Upper lobe of right lung (tissue), 1 donor: ENCODE data around the gene KCNMA1. TPM values are rescaled to one million over a fixed set of nuclear protein-coding genes. Genes with fewer than 3 reads are reported as not detected.

Experiments
- ATAC-seq: fragments of 200-7000 bp; cut with Tn5 transposase; one replicate; pipeline ENCODE4 v1.9.1; 2020; ENCODE audit warnings: mild to moderate bottlenecking, moderate library complexity
- DNase-seq: peaks from one replicate; pipeline ENCODE4 v3.0.0-alpha.2; 2020
- H3K27ac ChIP-seq: fragments of 200-600 bp; one replicate; pipeline ENCODE4 v1.8.0; 2022
- H3K27me3 ChIP-seq: fragments of 200-600 bp; one replicate; pipeline ENCODE4 v1.8.0; 2022; ENCODE audit warnings: mild to moderate bottlenecking
- H3K36me3 ChIP-seq: fragments of 200-600 bp; one replicate; pipeline ENCODE4 v1.8.0; 2022
- H3K4me1 ChIP-seq: fragments of 200-600 bp; one replicate; pipeline ENCODE4 v1.8.0; 2022
- H3K4me3 ChIP-seq: fragments of 200-600 bp; one replicate; pipeline ENCODE4 v1.8.0; 2022; ENCODE audit warnings: mild to moderate bottlenecking
- H3K9me3 ChIP-seq: fragments of 200-600 bp; one replicate; pipeline ENCODE4 v1.8.0; 2022
- CTCF ChIP-seq: fragments of 200-600 bp; IDR thresholded peaks from one replicate; pipeline ENCODE4 v1.8.0; 2022; ENCODE audit warnings: antibody characterized with exemption
- intact Hi-C: fragments of 100-400 bp; cut with DNase I; formaldehyde crosslinking; loops from one replicate; pipeline ENCODE4 v1.11.0; 2022
- total RNA-seq: library from RNA; stranded (reverse); fragmentation: NEBNext Ultra II Directional; extraction: Animal tissue kit (Norgen Biotek cat#: 25700); gene quantifications from one replicate; pipeline ENCODE4 v1.2.1, GENCODE V29; 2021
- donor health status: DM: no; HTN: yes; CAD: no; lungs with severe emphysema.

The KCNMA1 gene
- total RNA-seq, 1 donor from 2014 or later = 26.3 TPM

- H3K4me1 ChIP-seq = no peaks in the 10 kb centered on the region
- intact Hi-C loops = no loop called here
- H3K27me3 ChIP-seq = no peaks in the 10 kb centered on the region
- H3K36me3 ChIP-seq = no peaks in the 10 kb centered on the region
- no peak for DNase-seq
- TF ChIP-seq CTCF = no peak
- no peaks in the 10 kb centered on the region for H3K9me3 ChIP-seq
- ATAC-seq = no peak
- no peak overlapping the region for H3K4me3 ChIP-seq
- no peak overlapping the region for H3K27ac ChIP-seq
Measured at GRCh38 chr10:77378366-77379349, 258.9 kb downstream of the KCNMA1 start.

GRCh38 chr10:77377678-77378352, 259.8 kb downstream of the KCNMA1 start:
- Histone ChIP-seq H3K4me3 (no peak overlapping the region), H3K27me3 (no peaks in the 10 kb centered on the region), H3K4me1 (no peaks in the 10 kb centered on the region), H3K36me3 (no peaks in the 10 kb centered on the region), H3K9me3 (no peaks in the 10 kb centered on the region), H3K27ac (no peak overlapping the region)
- DNase-seq = no peak
- ATAC-seq = no peak
- no peak for TF ChIP-seq CTCF
- intact Hi-C loops = no loop called here

GRCh38 chr10:77377034-77377433, 260.6 kb downstream of the KCNMA1 start:
- no peak overlapping the region for H3K4me3 ChIP-seq
- H3K27me3 ChIP-seq = no peaks in the 10 kb centered on the region
- no peak overlapping the region for H3K27ac ChIP-seq
- DNase-seq (no peak), ATAC-seq (no peak)
- intact Hi-C loops = no loop called here
- H3K36me3 ChIP-seq = no peaks in the 10 kb centered on the region
- TF ChIP-seq CTCF = no peak
- no peaks in the 10 kb centered on the region for H3K9me3 ChIP-seq
- no peaks in the 10 kb centered on the region for H3K4me1 ChIP-seq

GRCh38 chr10:77374189-77374656, 263.4 kb downstream of the KCNMA1 start:
- DNase-seq = no peak
- intact Hi-C loops = no loop called here
- H3K4me3 ChIP-seq = no peak overlapping the region
- TF ChIP-seq CTCF = no peak
- no peaks in the 10 kb centered on the region for H3K4me1 ChIP-seq
- ATAC-seq = no peak
- no peaks in the 10 kb centered on the region for H3K36me3 ChIP-seq
- no peaks in the 10 kb centered on the region for H3K9me3 ChIP-seq
- H3K27ac ChIP-seq = no peak overlapping the region
- H3K27me3 ChIP-seq = no peaks in the 10 kb centered on the region

GRCh38 chr10:77371848-77372799, 265.5 kb downstream of the KCNMA1 start:
- no peak for ATAC-seq
- Histone ChIP-seq H3K4me1 (no peaks in the 10 kb centered on the region), H3K4me3 (no peak overlapping the region), H3K27me3 (no peaks in the 10 kb centered on the region), H3K27ac (no peak overlapping the region), H3K36me3 (no peaks in the 10 kb centered on the region), H3K9me3 (no peaks in the 10 kb centered on the region)
- intact Hi-C loops = no loop called here
- TF ChIP-seq CTCF = no peak
- DNase-seq = no peak
